ENCODE results near the gene FLOT1.

- no peak for TF ChIP-seq CTCF (IDR thresholded peaks at IDR 0.05)
- TF ChIP-seq CBFB (CRISPR knock-in tag; IDR thresholded peaks at IDR 0.05; ENCODE audit: low read depth): no peak
- TF ChIP-seq USF2 (CRISPR knock-in tag; IDR thresholded peaks at IDR 0.05): no peak
- TF ChIP-seq E2F5 (CRISPR knock-in tag; IDR thresholded peaks at IDR 0.05): no peak
- TF ChIP-seq GTF2I (CRISPR knock-in tag; conservative IDR thresholded peaks at IDR 0.05): no peak
- no peak for TF ChIP-seq FOXP4 (CRISPR knock-in tag; IDR thresholded peaks at IDR 0.05)
- TF ChIP-seq RELA (CRISPR knock-in tag; IDR thresholded peaks at IDR 0.05; ENCODE audit: borderline replicate concordance): no peak
- no peak for TF ChIP-seq GABPB1 (CRISPR knock-in tag; IDR thresholded peaks at IDR 0.05)
- TF ChIP-seq USF1 (CRISPR knock-in tag; IDR thresholded peaks at IDR 0.05): no peak
- no peak for TF ChIP-seq NFYB (CRISPR knock-in tag; conservative IDR thresholded peaks at IDR 0.05; ENCODE audit: low read depth)
- TF ChIP-seq FOXK1 (CRISPR knock-in tag; IDR thresholded peaks at IDR 0.05): no peak
- TF ChIP-seq ESRRA (CRISPR knock-in tag; IDR thresholded peaks at IDR 0.05; ENCODE audit: borderline replicate concordance): no peak
- no peak for TF ChIP-seq FOXP1 (CRISPR knock-in tag; IDR thresholded peaks at IDR 0.05; ENCODE audit: borderline replicate concordance)
Observed at GRCh38 chr6:30763155-30763617, 20.7 kb upstream of the FLOT1 start.

Measured in WTC11 (cell line).